Left lung (tissue), 10 donors: ENCODE results near the gene CBX8. TPM values are rescaled to one million over a fixed set of nuclear protein-coding genes. Genes with fewer than 3 reads are reported as not detected.
A peak's percentile ranks its signal among the peaks of the same experiment; 100 is the strongest.

ENCODE experiments used
- ATAC-seq: fragments of 200-7000 bp; cut with Tn5 transposase; one replicate; pipeline ENCODE4 v1.9.1; 2020; ENCODE audit warnings: moderate library complexity
- DNase-seq, 4 donors: peaks; one replicate each; pipeline ENCODE4 v3.0.0-alpha.2; 2013 to 2020
- H3K27ac ChIP-seq, 2 donors: fragments of 200-600 bp; sonication (generic) in 1 of 2; one replicate each; pipeline versions ENCODE4 v1.5.0 to v1.8.0; 2020 to 2021
- H3K27me3 ChIP-seq, 2 donors: fragments of 200-600 bp; sonication (generic) in 1 of 2; one replicate each; pipeline versions ENCODE4 v1.5.0 to v1.8.0; 2020 to 2021
- H3K36me3 ChIP-seq, 2 donors: fragments of 200-600 bp; sonication (generic) in 1 of 2; one replicate each; pipeline versions ENCODE4 v1.5.0 to v1.8.0; 2020 to 2021
- H3K4me1 ChIP-seq, 2 donors: fragments of 200-600 bp; one replicate each; pipeline ENCODE4 v1.8.0; 2021
- H3K4me3 ChIP-seq, 2 donors: fragments of 200-600 bp; sonication (generic) in 1 of 2; one replicate each; pipeline versions ENCODE4 v1.5.0 to v1.8.0; 2020 to 2021; ENCODE audit warnings: mild to moderate bottlenecking in 1 of 2
- H3K9me3 ChIP-seq, 2 donors: fragments of 200-600 bp; sonication (generic) in 1 of 2; one replicate each; pipeline versions ENCODE4 v1.5.0 to v1.8.0; 2020 to 2021
- intact Hi-C, 2 donors: fragments of 100-400 bp; cut with DNase I; formaldehyde crosslinking; loops; one replicate each; pipeline versions ENCODE4 v1.11.2 to v1.14.2; 2022
- polyA plus RNA-seq, 6 donors: library from polyadenylated mRNA; unstranded; fragments of 120-200 nt; gene quantifications; one replicate each; pipeline ENCODE4 v1.2.1, GENCODE V29; 2013; ENCODE audit not compliant: insufficient read length in 6 of 6
- total RNA-seq, 2 donors: library from RNA; stranded (reverse); fragmentation: NEBNext Ultra II Directional; extraction: Animal tissue kit (Norgen Biotek cat#: 25700); gene quantifications; one replicate each; pipeline ENCODE4 v1.2.1, GENCODE V29; 2021
- TF ChIP-seq, protein P1 (sequence below), 2 donors: fragments of 200-600 bp; sonication (generic) in 1 of 2; IDR thresholded peaks; one replicate each; pipeline versions ENCODE4 v1.5.0 to v1.8.0; 2021; ENCODE audit warnings: antibody characterized with exemption in 2 of 2
- donor health status: DM: no; HTN: yes; CAD: no.
- donor health status: DM: no; HTN: no; CAD: no.

Gene CBX8
- total and polyA plus RNA-seq, 8 donors, result 7.3 to 11.4 (median 8.9) TPM

DNA sequence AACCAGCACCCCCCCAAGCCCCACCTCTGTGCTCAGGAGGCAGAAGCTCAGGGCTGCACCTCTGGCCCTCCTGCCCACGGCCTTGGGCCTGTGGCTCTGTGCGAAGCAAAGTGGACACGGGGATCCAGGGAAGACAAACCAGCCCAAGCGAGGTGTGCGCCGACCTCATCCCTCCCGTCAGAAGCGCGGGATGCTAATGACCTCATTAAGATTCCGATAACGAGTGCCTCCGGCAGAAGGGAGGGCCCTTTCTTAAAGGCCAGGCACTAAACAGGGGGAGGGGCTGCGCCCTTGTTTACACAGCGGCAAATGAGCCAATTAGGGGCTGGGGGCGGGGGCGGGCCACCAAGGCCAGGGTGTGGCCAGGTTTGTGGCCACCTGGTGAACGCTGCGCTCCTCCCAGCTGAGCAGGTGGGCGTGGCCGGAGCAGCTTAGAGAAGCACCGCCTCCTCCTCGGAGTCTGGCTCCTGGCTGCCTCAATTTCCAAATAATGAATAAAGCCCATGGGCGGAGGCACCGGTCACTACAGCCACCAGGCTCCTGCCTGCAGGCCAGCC, 39.2 kb upstream of the CBX8 start:
- Histone ChIP-seq H3K9me3 (no peaks in the 10 kb centered on the region), H3K27ac (peak overlapping the region; percentile 91 to 92), H3K4me3 (peak overlapping the region in 1 of 2 donors; percentile 70), H3K4me1 (peaks cover 44 to 78% of the 10 kb centered on the region in 2 donors), H3K36me3 (peaks cover 0 to 27% of the 10 kb centered on the region in 2 donors), H3K27me3 (peaks cover 8 to 15% of the 10 kb centered on the region in 2 donors)
- TF ChIP-seq, protein P1, sequence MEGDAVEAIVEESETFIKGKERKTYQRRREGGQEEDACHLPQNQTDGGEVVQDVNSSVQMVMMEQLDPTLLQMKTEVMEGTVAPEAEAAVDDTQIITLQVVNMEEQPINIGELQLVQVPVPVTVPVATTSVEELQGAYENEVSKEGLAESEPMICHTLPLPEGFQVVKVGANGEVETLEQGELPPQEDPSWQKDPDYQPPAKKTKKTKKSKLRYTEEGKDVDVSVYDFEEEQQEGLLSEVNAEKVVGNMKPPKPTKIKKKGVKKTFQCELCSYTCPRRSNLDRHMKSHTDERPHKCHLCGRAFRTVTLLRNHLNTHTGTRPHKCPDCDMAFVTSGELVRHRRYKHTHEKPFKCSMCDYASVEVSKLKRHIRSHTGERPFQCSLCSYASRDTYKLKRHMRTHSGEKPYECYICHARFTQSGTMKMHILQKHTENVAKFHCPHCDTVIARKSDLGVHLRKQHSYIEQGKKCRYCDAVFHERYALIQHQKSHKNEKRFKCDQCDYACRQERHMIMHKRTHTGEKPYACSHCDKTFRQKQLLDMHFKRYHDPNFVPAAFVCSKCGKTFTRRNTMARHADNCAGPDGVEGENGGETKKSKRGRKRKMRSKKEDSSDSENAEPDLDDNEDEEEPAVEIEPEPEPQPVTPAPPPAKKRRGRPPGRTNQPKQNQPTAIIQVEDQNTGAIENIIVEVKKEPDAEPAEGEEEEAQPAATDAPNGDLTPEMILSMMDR (IDR thresholded peaks at IDR 0.05), result no peak
- intact Hi-C loops, result no loop called here
- ATAC-seq (peak; percentile 27), DNase-seq (peak in 2 of 4 donors; percentile 84 to 91)

DNA sequence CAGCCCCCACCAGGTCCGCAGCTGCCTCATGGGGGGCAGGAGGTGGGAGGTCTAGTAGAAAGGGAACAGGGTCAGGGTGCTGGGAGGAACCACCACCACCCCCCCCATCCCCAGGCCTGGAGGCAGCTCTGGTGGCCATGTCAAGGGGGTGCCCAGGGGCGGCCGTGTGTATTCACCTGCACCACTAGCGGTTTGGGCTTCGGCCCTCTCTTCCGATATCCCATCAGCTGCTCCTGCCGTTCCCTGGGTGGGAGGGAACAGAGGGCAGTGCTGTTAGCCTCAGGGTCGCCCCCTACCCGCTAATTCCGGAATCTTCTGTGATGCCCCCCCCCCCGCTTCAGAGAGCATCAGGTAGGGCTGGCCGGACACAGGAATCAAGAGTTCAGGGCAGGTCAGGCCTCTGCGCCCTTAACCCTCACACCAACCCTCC, 38.6 kb upstream of the CBX8 start:
- DNase-seq, result no peak
- Histone ChIP-seq H3K27ac (no peak overlapping the region), H3K27me3 (peaks cover 3 to 10% of the 10 kb centered on the region in 2 donors), H3K36me3 (peaks cover 0 to 27% of the 10 kb centered on the region in 2 donors), H3K4me1 (peaks cover 40 to 77% of the 10 kb centered on the region in 2 donors), H3K4me3 (no peak overlapping the region), H3K9me3 (no peaks in the 10 kb centered on the region)
- ATAC-seq, result no peak
- TF ChIP-seq, protein P1 (IDR thresholded peaks at IDR 0.05), result no peak
- intact Hi-C loops, result no loop called here

DNA sequence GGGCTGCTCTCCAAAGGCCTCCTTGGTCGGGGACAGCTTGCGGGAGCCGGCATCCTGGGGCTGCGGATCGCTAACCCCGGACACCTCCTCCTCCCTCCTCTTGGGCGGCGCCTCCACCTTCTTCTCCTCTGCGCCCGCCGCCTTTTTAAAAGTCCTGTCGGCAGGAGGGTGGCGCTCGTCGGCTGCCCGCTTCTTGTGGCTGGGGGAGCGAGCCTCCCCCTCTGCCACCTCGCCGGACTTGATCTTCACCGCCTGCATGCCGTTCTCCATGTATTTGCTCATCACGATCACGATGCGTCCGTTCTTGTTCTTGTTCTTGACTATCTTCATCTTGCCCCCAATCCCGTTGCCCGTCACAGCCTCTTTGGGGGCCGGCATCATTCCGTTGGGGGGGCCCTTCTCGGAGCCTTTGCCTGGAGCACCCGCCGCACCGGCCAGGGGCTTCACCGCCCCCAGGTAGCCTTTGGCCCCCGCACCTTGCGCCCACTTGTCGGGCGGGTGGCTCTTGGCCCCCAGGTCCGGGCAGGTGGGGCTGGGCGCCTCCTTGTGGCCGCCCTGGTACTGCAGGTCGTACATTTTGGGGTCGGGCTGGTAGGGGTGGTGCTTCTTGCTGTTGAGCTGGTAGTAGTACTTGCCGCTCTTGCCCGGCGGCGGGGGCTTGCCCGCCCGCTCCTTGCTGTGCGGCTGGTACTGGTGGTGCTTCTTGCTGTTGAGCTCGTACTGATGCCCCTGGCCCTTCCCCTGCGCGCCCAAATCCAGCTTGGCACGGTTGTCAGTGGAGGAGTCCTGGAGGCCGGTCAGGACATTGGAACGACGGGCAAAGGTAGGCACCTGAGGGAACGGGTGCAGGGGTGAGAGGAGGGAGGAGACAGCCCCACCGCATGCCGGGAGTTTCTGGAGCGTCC, 37.9 kb upstream of the CBX8 start:
- TF ChIP-seq, protein P1 (IDR thresholded peaks at IDR 0.05), result peak; percentile 34 to 55
- H3K27me3 ChIP-seq, result peaks cover 0 to 3% of the 10 kb centered on the region in 2 donors
- no peak overlapping the region for H3K27ac ChIP-seq
- ATAC-seq (no peak), DNase-seq (peak in 1 of 4 donors; percentile 84)
- H3K4me3 ChIP-seq, result no peak overlapping the region
- peaks cover 0 to 27% of the 10 kb centered on the region in 2 donors for H3K36me3 ChIP-seq
- intact Hi-C loops, result no loop called here
- no peaks in the 10 kb centered on the region for H3K9me3 ChIP-seq
- peaks cover 36 to 75% of the 10 kb centered on the region in 2 donors for H3K4me1 ChIP-seq

DNA sequence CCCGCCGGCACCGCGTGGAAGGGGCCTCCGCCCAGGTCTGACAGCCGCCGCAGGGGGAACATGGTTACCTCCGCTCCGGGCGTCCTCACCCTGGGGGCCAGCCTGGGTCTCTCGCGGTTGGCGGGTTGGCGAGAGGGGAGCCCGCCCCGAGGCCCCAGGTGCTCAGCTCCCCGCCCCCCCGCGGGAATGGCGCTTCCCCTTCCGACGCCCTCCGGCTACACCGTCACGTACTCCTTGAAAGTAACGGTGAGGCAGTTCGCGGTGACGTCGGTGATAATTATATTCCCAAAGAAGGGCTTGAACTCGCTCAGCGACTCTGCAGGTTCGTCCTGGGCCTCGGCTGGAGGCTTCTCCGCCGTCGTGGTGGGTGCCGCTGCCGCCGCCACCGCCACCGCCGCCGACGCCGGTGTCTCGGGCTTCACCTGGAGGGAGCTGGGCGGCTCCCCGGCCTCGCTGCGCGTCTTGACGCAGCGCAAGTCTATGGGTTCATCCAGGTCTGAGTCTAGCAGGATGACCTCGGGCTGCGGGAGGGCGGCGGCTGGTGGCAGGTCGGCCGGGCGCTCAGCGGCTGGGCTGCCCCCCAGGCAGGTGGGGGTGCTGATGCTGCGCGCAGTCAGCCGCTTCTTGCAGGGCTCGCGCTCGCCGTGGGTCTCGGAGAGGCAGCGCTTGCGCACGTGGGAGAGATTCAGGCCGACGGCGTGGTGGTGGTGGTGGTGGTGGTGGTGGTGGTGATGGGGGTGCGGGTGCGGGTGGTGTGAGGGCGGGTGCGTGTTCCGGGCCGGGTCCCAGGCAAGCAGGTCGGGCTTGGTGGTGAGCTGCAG, 37.1 kb upstream of the CBX8 start:
- Histone ChIP-seq H3K9me3 (no peaks in the 10 kb centered on the region), H3K4me3 (no peak overlapping the region), H3K4me1 (peaks cover 36 to 78% of the 10 kb centered on the region in 2 donors), H3K27ac (no peak overlapping the region), H3K36me3 (peaks cover 0 to 27% of the 10 kb centered on the region in 2 donors), H3K27me3 (no peaks in the 10 kb centered on the region)
- intact Hi-C loops, result no loop called here
- DNase-seq (peak in 2 of 4 donors; percentile 33 to 83), ATAC-seq (no peak)
- TF ChIP-seq, protein P1 (IDR thresholded peaks at IDR 0.05), result no peak
